Measurements from ENCODE around the gene WDR31. TPM values are rescaled to one million over a fixed set of nuclear protein-coding genes. Genes with fewer than 3 reads are reported as not detected.
"Not testable (repeated sequence)": the region's sequence is repeated elsewhere in the genome, so short reads cannot be mapped to it uniquely, and the experiment has no call there.

The WDR31 gene
- polyA plus RNA-seq, 1 donor, result 2.8 TPM

- Histone ChIP-seq H3K4me1 (ENCODE audit: control insufficient read depth, insufficient read depth, low read length) (peaks cover 21% of the 10 kb centered on the region), H3K36me3 (ENCODE audit: control insufficient read depth, insufficient read depth, low read length) (peaks cover 16% of the 10 kb centered on the region), H3K27ac (ENCODE audit: low read length) (no peak overlapping the region), H3K9me3 (ENCODE audit: control insufficient read depth, low read depth, low read length) (no peaks in the 10 kb centered on the region), H3K27me3 (ENCODE audit: control insufficient read depth, insufficient read depth, low read length) (no peaks in the 10 kb centered on the region), H3K4me3 (ENCODE audit: low read length) (no peak overlapping the region)
- WGBS (ENCODE audit: insufficient coverage, low lambda C conversion rate), result 80% methylated on average over 1 of the region's 5 CpGs
- no peak for DNase-seq
These were observed 28.4 kb upstream of the WDR31 start for GRCh38 chr9:113368348-113368981.

GRCh38 chr9:113365652-113366051 lies 25.6 kb upstream of the WDR31 start:
- WGBS (ENCODE audit: insufficient coverage, low lambda C conversion rate), result no CpG with 5 or more reads among the region's 3 CpGs
- not testable (repeated sequence) for H3K4me3 ChIP-seq (ENCODE audit: low read length); H3K27me3 ChIP-seq (ENCODE audit: control insufficient read depth, insufficient read depth, low read length); DNase-seq; H3K9me3 ChIP-seq (ENCODE audit: control insufficient read depth, low read depth, low read length); H3K36me3 ChIP-seq (ENCODE audit: control insufficient read depth, insufficient read depth, low read length); H3K4me1 ChIP-seq (ENCODE audit: control insufficient read depth, insufficient read depth, low read length); H3K27ac ChIP-seq (ENCODE audit: low read length)

GRCh38 chr9:113364951-113365350 lies 24.9 kb upstream of the WDR31 start:
- Histone ChIP-seq H3K9me3 (ENCODE audit: control insufficient read depth, low read depth, low read length) (no peaks in the 10 kb centered on the region), H3K36me3 (ENCODE audit: control insufficient read depth, insufficient read depth, low read length) (no peaks in the 10 kb centered on the region), H3K27me3 (ENCODE audit: control insufficient read depth, insufficient read depth, low read length) (no peaks in the 10 kb centered on the region), H3K27ac (ENCODE audit: low read length) (no peak overlapping the region), H3K4me1 (ENCODE audit: control insufficient read depth, insufficient read depth, low read length) (no peaks in the 10 kb centered on the region), H3K4me3 (ENCODE audit: low read length) (no peak overlapping the region)
- WGBS (ENCODE audit: insufficient coverage, low lambda C conversion rate), result no CpG with 5 or more reads among the region's 1 CpG
- no peak for DNase-seq

- Histone ChIP-seq H3K4me1 (ENCODE audit: control insufficient read depth, insufficient read depth, low read length) (no peaks in the 10 kb centered on the region), H3K36me3 (ENCODE audit: control insufficient read depth, insufficient read depth, low read length) (no peaks in the 10 kb centered on the region), H3K27me3 (ENCODE audit: control insufficient read depth, insufficient read depth, low read length) (no peaks in the 10 kb centered on the region), H3K27ac (ENCODE audit: low read length) (no peak overlapping the region), H3K9me3 (ENCODE audit: control insufficient read depth, low read depth, low read length) (no peaks in the 10 kb centered on the region), H3K4me3 (ENCODE audit: low read length) (no peak overlapping the region)
- DNase-seq, result no peak
- WGBS (ENCODE audit: insufficient coverage, low lambda C conversion rate), result 61% methylated on average over 3 of the region's 3 CpGs
These were observed 23.3 kb upstream of the WDR31 start for GRCh38 chr9:113363336-113363735.

- no peak for DNase-seq
- Histone ChIP-seq H3K27ac (ENCODE audit: low read length) (no peak overlapping the region), H3K9me3 (ENCODE audit: control insufficient read depth, low read depth, low read length) (no peaks in the 10 kb centered on the region), H3K4me3 (ENCODE audit: low read length) (no peak overlapping the region), H3K4me1 (ENCODE audit: control insufficient read depth, insufficient read depth, low read length) (no peaks in the 10 kb centered on the region), H3K27me3 (ENCODE audit: control insufficient read depth, insufficient read depth, low read length) (no peaks in the 10 kb centered on the region), H3K36me3 (ENCODE audit: control insufficient read depth, insufficient read depth, low read length) (no peaks in the 10 kb centered on the region)
- WGBS (ENCODE audit: insufficient coverage, low lambda C conversion rate), result 100% methylated on average over 1 of the region's 7 CpGs
These were observed 21.4 kb upstream of the WDR31 start for GRCh38 chr9:113361304-113362018.

GRCh38 chr9:113360242-113360842 lies 20.3 kb upstream of the WDR31 start:
- Histone ChIP-seq H3K4me3 (ENCODE audit: low read length) (no peak overlapping the region), H3K4me1 (ENCODE audit: control insufficient read depth, insufficient read depth, low read length) (no peaks in the 10 kb centered on the region), H3K36me3 (ENCODE audit: control insufficient read depth, insufficient read depth, low read length) (no peaks in the 10 kb centered on the region), H3K9me3 (ENCODE audit: control insufficient read depth, low read depth, low read length) (no peaks in the 10 kb centered on the region), H3K27ac (ENCODE audit: low read length) (no peak overlapping the region), H3K27me3 (ENCODE audit: control insufficient read depth, insufficient read depth, low read length) (no peaks in the 10 kb centered on the region)
- WGBS (ENCODE audit: insufficient coverage, low lambda C conversion rate), result no CpG with 5 or more reads among the region's 15 CpGs
- no peak for DNase-seq

- Histone ChIP-seq H3K4me1 (ENCODE audit: control insufficient read depth, insufficient read depth, low read length) (no peaks in the 10 kb centered on the region), H3K27ac (ENCODE audit: low read length) (no peak overlapping the region), H3K4me3 (ENCODE audit: low read length) (no peak overlapping the region), H3K36me3 (ENCODE audit: control insufficient read depth, insufficient read depth, low read length) (no peaks in the 10 kb centered on the region), H3K9me3 (ENCODE audit: control insufficient read depth, low read depth, low read length) (no peaks in the 10 kb centered on the region), H3K27me3 (ENCODE audit: control insufficient read depth, insufficient read depth, low read length) (no peaks in the 10 kb centered on the region)
- DNase-seq, result no peak
- no CpG with 5 or more reads among the region's 1 CpG for WGBS (ENCODE audit: insufficient coverage, low lambda C conversion rate)
These were observed 19.3 kb upstream of the WDR31 start for GRCh38 chr9:113359385-113359784.

- no peak overlapping the region for H3K27ac ChIP-seq (ENCODE audit: low read length)
- 100% methylated on average over 2 of the region's 7 CpGs for WGBS (ENCODE audit: insufficient coverage, low lambda C conversion rate)
- H3K27me3 ChIP-seq (ENCODE audit: control insufficient read depth, insufficient read depth, low read length), result no peaks in the 10 kb centered on the region
- no peak overlapping the region for H3K4me3 ChIP-seq (ENCODE audit: low read length)
- H3K9me3 ChIP-seq (ENCODE audit: control insufficient read depth, low read depth, low read length), result no peaks in the 10 kb centered on the region
- no peak for DNase-seq
- no peaks in the 10 kb centered on the region for H3K4me1 ChIP-seq (ENCODE audit: control insufficient read depth, insufficient read depth, low read length)
- no peaks in the 10 kb centered on the region for H3K36me3 ChIP-seq (ENCODE audit: control insufficient read depth, insufficient read depth, low read length)
These were observed 16.7 kb upstream of the WDR31 start for GRCh38 chr9:113356686-113357292.

GRCh38 chr9:113355040-113355596 lies 15.0 kb upstream of the WDR31 start:
- no peaks in the 10 kb centered on the region for H3K9me3 ChIP-seq (ENCODE audit: control insufficient read depth, low read depth, low read length)
- WGBS (ENCODE audit: insufficient coverage, low lambda C conversion rate), result no CpG with 5 or more reads among the region's 4 CpGs
- no peak for DNase-seq

GRCh38 chr9:113352411-113352810 lies 12.3 kb upstream of the WDR31 start:
- DNase-seq, result no peak
- H3K27me3 ChIP-seq (ENCODE audit: control insufficient read depth, insufficient read depth, low read length), result peaks cover 21% of the 10 kb centered on the region
- H3K4me3 ChIP-seq (ENCODE audit: low read length), result no peak overlapping the region
- no peak overlapping the region for H3K27ac ChIP-seq (ENCODE audit: low read length)
- WGBS (ENCODE audit: insufficient coverage, low lambda C conversion rate), result no CpG with 5 or more reads among the region's 1 CpG
- peaks cover 17% of the 10 kb centered on the region for H3K4me1 ChIP-seq (ENCODE audit: control insufficient read depth, insufficient read depth, low read length)
- no peaks in the 10 kb centered on the region for H3K9me3 ChIP-seq (ENCODE audit: control insufficient read depth, low read depth, low read length)
- H3K36me3 ChIP-seq (ENCODE audit: control insufficient read depth, insufficient read depth, low read length), result no peaks in the 10 kb centered on the region

More at GRCh38 chr9:113355040-113355596, 15.0 kb upstream of the WDR31 start:
- Histone ChIP-seq H3K27me3 (ENCODE audit: control insufficient read depth, insufficient read depth, low read length) (peaks cover 12% of the 10 kb centered on the region), H3K4me1 (ENCODE audit: control insufficient read depth, insufficient read depth, low read length) (peaks cover 3% of the 10 kb centered on the region), H3K36me3 (ENCODE audit: control insufficient read depth, insufficient read depth, low read length) (no peaks in the 10 kb centered on the region), H3K27ac (ENCODE audit: low read length) (no peak overlapping the region), H3K4me3 (ENCODE audit: low read length) (no peak overlapping the region)

All from large intestine (tissue), 3 donors.